SW480 (cell line): ENCODE measurements around the gene MSLN.
"Not testable (repeated sequence)": the region's sequence is repeated elsewhere in the genome, so short reads cannot be mapped to it uniquely, and the experiment has no call there.

ENCODE experiments used
- DNase-seq: peaks from one replicate; pipeline ENCODE4 v3.0.0-alpha.2; 2016; ENCODE audit warnings: low spot score

The MSLN gene

GRCh38 chr16:760065-760464 lies 469 bp upstream of the MSLN start:
- no peak for DNase-seq

- DNase-seq = no peak
Measured at GRCh38 chr16:761625-762513, 1.3 kb downstream of the MSLN start.

DNA sequence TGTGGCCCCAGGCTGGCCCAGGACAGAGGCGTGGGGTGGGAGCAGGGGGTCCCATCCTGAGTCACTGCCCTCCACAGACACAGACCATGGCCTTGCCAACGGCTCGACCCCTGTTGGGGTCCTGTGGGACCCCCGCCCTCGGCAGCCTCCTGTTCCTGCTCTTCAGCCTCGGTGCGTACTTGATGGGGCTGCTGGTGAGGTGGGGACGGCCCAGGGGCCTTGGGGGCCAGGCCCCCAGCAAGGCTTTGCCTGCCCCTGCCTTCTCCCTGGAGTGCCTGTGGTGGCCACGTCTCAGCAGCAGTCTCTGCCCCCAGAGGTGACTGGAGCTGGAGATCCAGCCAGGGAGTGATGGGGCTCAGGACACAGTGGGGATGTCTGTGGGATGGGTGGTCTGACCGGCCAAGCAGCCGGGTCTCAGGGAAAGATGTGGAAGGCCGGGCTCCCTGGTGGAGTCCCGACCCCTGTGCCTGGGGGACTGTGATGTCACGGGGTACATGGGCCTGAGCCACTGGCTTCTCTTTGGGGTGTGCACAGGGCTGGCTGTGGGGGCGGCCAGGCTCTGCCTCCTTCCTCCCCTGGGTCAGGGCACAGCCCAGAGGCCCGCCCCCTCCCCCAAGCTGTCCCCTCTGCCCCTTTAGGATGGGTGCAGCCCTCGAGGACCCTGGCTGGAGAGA lies 2.2 kb downstream of the MSLN start:
- no peak for DNase-seq

GRCh38 chr16:763369-764183 lies 3.0 kb downstream of the MSLN start:
- DNase-seq = no peak

DNA sequence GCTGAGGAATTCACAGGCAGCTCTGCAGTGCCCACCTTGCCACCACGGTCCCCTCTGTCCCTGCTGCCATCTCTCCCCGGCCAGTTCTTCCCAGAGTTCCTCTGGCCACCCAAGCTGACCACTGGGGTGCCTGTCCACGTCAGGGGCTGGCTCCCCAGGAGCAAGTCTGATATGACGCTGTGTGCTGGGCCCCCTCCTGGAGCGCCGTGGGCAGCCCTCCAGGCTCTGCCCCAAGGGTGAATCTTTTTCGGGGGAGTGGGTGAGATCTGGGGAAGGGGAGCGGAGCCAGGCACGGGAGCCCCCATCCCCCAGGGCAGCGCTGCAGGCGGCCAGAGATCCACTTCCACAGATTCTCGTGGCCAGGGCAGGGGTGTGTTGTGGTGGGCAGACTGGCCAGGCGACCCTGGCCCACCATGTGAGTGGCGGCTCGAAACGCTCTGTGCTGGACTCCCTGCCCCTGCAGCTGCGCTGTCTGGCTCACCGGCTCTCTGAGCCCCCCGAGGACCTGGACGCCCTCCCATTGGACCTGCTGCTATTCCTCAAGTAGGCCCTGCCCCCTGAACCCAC lies 3.7 kb downstream of the MSLN start:
- no peak for DNase-seq

DNA sequence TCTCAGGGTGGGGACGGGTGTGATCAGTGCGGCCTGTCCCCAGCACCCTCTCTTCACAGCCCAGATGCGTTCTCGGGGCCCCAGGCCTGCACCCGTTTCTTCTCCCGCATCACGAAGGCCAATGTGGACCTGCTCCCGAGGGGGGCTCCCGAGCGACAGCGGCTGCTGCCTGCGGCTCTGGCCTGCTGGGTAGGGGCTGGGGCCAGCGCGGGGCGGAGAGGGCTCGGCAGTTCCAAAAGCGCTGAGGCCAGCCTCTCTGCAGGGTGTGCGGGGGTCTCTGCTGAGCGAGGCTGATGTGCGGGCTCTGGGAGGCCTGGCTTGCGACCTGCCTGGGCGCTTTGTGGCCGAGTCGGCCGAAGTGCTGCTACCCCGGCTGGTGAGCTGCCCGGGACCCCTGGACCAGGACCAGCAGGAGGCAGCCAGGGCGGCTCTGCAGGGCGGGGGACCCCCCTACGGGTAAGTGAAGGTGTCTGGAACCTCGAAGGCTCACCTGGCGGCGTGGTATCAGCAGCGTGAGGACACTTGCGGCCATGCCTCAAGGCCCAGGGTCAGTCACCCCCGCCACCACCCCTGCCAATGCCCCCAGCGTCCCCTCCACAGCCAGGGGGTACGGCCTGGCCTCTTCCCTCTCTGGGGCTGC lies 4.4 kb downstream of the MSLN start:
- no peak for DNase-seq

GRCh38 chr16:765488-765865 lies 4.9 kb downstream of the MSLN start:
- DNase-seq = no peak

DNA sequence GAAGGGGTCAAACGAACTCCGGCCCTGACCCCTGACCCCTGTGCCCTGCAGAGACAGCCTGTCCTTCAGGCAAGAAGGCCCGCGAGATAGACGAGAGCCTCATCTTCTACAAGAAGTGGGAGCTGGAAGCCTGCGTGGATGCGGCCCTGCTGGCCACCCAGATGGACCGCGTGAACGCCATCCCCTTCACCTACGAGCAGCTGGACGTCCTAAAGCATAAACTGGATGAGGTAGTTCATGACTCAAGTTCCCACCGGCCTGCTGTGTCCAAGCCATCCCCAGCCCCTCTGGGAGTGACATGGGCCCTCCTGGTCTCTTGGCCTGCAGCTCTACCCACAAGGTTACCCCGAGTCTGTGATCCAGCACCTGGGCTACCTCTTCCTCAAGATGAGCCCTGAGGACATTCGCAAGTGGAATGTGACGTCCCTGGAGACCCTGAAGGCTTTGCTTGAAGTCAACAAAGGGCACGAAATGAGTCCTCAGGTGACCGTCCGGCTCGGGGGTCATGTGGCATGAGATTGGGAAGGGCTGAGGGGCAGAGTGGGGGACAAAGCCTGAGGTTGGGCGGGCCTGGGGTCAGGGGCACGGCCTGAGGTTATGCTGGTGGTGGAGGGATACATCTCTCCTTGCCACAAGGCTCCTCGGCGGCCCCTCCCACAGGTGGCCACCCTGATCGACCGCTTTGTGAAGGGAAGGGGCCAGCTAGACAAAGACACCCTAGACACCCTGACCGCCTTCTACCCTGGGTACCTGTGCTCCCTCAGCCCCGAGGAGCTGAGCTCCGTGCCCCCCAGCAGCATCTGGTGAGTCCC lies 5.7 kb downstream of the MSLN start:
- DNase-seq = no peak

- DNase-seq = no peak
Measured at GRCh38 chr16:766820-767640, 6.5 kb downstream of the MSLN start.

- no peak for DNase-seq
Measured at GRCh38 chr16:767743-768235, 7.3 kb downstream of the MSLN start.

DNA sequence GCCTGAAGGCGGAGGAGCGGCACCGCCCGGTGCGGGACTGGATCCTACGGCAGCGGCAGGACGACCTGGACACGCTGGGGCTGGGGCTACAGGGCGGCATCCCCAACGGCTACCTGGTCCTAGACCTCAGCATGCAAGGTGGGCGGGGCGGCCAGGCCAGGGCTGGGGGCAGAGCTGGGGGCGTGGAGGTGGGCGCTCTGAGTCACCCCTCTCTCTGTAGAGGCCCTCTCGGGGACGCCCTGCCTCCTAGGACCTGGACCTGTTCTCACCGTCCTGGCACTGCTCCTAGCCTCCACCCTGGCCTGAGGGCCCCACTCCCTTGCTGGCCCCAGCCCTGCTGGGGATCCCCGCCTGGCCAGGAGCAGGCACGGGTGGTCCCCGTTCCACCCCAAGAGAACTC lies 7.9 kb downstream of the MSLN start:
- DNase-seq = no peak

GRCh38 chr16:769184-769784 lies 8.8 kb downstream of the MSLN start:
- no peak for DNase-seq

- no peak for DNase-seq
Measured at GRCh38 chr16:769934-770333, 9.4 kb downstream of the MSLN start.

- no peak for DNase-seq
Measured at GRCh38 chr16:770411-770810, 9.9 kb downstream of the MSLN start.

DNA sequence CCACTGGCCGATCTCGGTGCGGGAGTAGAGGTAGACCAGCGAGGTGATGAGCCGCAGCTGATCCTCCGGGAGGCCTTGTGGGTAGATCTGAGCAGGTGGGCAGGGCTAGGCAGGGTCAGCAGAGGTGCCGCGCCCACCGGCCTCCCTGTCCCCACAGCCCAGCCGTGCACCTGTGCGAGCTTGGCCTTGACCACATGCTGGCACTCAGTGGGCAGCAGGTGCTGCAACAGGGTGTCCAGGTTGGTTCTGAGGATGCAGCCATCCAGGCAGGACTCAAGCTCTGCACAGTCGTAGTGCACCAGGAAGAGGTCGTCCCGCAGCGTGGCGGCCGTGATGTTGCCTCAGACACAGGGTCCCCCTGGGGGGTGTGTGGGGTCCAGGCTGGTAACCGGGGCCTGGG lies 12.4 kb downstream of the MSLN start:
- no peak for DNase-seq

DNA sequence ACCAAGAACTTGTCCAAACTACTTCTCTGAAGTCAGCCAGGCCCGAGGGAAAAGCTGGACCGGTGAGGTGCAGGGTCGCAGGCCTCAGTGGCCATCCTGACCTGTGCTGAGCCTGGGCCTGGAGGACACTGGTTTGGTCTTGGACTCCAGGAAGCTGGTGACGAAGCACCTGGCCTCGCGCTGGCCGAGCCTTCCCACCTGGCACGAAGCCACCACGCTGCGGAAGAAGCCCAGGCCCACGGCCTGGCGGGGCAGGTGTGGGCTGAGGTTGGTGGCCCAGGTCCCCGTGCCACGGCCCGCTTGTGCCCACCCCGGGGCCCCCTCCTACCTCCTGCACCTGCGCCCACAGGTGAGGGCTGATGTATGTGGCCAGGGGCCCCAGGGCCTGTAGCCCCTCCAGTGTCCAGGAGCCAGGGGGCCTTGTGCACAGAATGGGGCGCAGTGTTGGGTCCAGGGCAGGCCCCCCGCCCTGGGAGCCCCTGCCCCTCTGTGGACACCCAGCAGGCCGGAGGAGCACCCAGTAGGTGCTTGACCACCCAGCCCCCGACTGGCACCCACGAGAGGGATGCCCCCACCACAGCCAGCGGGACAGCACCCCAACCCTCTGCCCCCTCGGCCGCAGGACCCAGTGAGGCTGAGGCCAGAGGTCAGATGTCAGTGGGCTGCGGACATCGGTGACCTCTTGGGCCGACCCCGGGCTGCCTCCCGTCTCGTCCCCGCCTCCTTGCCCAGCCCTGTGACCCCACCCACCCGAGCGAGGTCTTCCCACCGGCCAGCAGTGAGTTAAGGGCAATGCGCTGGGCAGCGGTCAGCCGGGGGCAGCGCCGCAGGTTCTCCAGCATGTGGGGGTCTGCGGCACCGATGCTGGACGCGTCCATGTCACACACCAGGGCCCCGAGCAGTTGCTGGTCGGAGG lies 13.8 kb downstream of the MSLN start:
- DNase-seq = no peak

DNA sequence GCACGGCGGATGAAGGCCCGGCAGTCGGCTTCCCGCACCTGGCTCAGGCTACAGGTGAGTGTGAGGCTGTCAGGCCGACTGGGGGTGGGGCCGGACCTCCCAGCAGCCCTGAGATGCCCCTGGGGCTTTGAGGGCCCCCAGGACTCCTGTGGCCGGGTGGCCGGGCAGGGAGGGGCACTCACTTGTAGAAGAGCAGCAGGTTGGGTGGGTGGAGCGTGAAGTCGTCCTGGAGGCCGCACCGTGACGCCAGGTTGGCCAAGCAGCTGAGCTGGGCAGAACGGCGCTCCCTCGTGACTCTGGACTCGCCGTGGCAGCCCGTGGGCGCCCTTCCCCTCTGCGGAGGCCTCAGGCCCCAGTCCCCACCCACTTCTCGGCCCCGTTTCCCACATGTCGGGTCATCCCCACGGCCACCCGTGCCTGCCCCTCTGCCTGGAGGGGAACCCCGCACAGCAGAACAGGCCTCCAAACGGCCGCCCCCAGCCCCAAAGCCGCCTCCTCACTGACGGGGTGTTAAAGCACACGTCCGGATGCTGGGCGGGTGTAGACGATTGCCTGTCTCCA lies 14.8 kb downstream of the MSLN start:
- DNase-seq = no peak

DNA sequence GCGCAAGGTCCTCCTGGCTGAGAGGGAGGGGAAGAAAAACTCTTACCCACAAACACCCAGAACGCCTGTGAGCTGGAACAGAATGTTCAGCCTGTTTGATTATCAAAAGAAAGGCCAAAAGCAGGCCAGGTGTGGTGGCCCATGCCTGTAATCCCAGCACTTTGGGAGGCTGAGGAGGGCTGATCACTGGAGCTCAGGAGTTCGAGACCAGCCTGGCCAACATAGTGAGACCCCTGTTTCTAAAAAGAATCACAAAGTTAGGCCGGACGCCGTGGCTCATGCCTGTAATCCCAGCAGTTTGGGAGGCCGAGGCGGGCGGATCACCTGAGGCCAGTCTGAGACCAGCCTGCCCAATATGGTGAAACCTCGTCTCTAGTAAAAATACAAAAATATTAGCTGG lies 15.8 kb downstream of the MSLN start:
- not testable (repeated sequence) for DNase-seq
